ENCODE data around the gene NSUN2. TPM values are rescaled to one million over a fixed set of nuclear protein-coding genes. Genes with fewer than 3 reads are reported as not detected.

Gene NSUN2
- total and polyA plus RNA-seq, 2 donors (not counting 3 experiments of a cell fraction or from before 2014, with no cell fraction given), result 53.7 to 73.0 TPM

DNA sequence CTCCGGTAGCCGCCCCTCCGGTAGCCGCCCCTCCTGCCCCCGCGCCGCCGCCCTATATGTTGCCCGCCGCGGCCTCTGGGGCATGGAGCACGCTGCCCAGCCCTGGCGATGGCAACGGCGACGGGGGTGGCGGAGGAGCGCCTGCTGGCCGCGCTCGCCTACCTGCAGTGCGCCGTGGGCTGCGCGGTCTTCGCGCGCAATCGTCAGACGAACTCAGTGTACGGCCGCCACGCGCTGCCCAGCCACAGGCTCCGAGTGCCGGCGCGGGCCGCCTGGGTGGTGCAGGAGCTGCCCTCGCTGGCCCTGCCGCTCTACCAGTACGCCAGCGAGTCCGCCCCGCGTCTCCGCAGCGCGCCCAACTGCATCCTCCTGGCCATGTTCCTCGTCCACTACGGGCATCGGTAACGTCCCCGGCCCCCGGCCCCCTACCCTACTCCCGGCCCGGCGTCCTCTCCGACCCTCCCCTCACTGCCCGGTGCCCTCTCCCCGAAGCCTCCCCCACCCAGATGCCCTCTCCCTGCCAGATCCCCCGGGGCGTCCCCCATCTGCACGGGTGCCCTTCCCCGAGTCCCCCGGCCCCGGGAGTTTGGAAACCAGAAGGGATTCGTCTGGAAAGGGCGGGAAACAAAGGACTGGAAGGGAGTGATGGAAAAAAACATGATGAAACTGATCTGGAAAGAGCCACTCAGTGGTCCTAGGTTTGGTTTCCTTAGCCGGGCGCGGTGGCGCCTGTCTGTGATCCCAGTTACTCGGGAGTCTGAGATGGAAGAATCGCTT lies 813 bp upstream of the NSUN2 start:
- peak; percentile 21 for FAIRE-seq
- Histone ChIP-seq H3K27me3 (ENCODE audit: control insufficient read depth in 2 of 2, insufficient read depth in 2 of 2, low read length in 2 of 2) (no peaks in the 10 kb centered on the region), H3K4me1 (ENCODE audit: control insufficient read depth, extremely low read depth, insufficient read depth, low read length) (peaks cover 19% of the 10 kb centered on the region), H3K9me1 (replicated peaks; ENCODE audit: control insufficient read depth, extremely low read depth, insufficient read depth, low read length) (no peaks in the 10 kb centered on the region), H3K4me3 (replicated peaks in 1 of 3; ENCODE audit: insufficient read depth in 1 of 3, low read depth in 1 of 3, low read length in 3 of 3) (peak overlapping the region; percentile 74 to 90 (median 79)), H2AFZ (ENCODE audit: low read depth, low read length) (peak overlapping the region; percentile 90), H4K20me1 (replicated peaks; ENCODE audit: control insufficient read depth, extremely low read depth, insufficient read depth, low read length) (peaks cover 2% of the 10 kb centered on the region), H3K36me3 (ENCODE audit: control insufficient read depth in 2 of 2, extremely low read depth in 1 of 2, insufficient read depth in 2 of 2, low read length in 2 of 2) (peaks cover 5 to 18% of the 10 kb centered on the region in 2 experiments), H3K9me3 (replicated peaks; ENCODE audit: control insufficient read depth, insufficient read depth, low read length) (no peaks in the 10 kb centered on the region), H3K4me2 (ENCODE audit: insufficient read depth, low read length) (peak overlapping the region; percentile 45), H3K27ac (ENCODE audit: insufficient read depth, low read depth, low read length) (no peak overlapping the region), H3K79me2 (ENCODE audit: control insufficient read depth, insufficient read depth, low read length) (peaks cover 55% of the 10 kb centered on the region), H3K9ac (replicated peaks; ENCODE audit: extremely low read depth, insufficient read depth, low read length) (peak overlapping the region; percentile 97)
- ChIA-PET CTCF (interaction anchor here (1.0 to 4.6 kb wide), 7 partner anchors 9 to 111 kb away, joined by 3 to 59 read pairs (median 5); partner anchors contain the start of gene TENT4A), POLR2A (interaction anchor here (0.7 to 2.0 kb wide), 6 partner anchors 9 to 99 kb away, joined by 3 to 9 read pairs (median 3); partner anchors contain the start of gene TENT4A)
- intact Hi-C loops (cut with micrococcal nuclease), result loop anchor here (1.0 to 2.0 kb wide), 5 partner anchors 79 to 255 kb away; partner anchors contain the start of gene MED10
- dilution Hi-C loops (cut with MboI; ENCODE audit: extremely low pct_ligation_motif_present, low sequenced_read_pairs), result loop anchor here (25.0 kb wide), 1 partner anchor 104 kb away; no protein-coding TSS in a partner anchor
- TF ChIP-seq MAX (IDR thresholded peaks at IDR 0.05; ENCODE audit: insufficient read depth, insufficient read length) (peak; percentile 39), POLR2A (IDR thresholded peaks at IDR 0.05; ENCODE audit: low read depth, low read length) (no peak)
- no peak for DNase-seq (ENCODE audit: low read depth, low spot score)
- no TSS peak for BruUV-seq (replicated peaks)

DNA sequence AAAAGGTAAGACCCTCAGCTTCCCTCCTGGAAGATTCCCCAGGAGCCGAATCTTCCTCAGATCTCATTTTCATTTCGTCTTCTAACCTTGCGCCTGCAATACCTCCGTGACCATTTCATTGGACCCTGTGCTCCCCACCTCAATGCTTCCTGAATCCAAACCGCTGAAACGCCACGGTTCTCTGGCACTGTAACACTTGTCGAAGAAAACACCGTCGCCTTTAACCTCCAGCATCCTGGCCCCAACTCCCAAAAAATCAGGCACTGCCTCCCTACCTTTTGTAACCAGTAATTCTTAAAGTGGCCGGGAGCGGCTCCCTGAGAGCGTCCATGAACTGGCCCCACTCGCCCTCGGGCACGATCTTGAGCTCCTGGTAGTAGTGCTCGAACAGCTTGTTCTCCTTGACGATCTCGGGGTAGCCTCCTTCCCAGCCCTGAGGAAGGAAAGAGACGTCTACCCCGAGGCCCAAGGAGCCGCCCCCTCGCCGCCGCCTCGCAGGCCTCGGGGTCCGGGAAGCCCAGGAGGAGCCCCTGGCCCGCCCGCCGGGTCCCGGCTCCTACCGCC lies 438 bp downstream of the NSUN2 start:
- H3K9me1 ChIP-seq (replicated peaks; ENCODE audit: control insufficient read depth, extremely low read depth, insufficient read depth, low read length), result no peaks in the 10 kb centered on the region
- no peaks in the 10 kb centered on the region for H3K9me3 ChIP-seq (replicated peaks; ENCODE audit: control insufficient read depth, insufficient read depth, low read length)
- peak overlapping the region; percentile 55 to 79 (median 75) for H3K4me3 ChIP-seq (replicated peaks in 1 of 3; ENCODE audit: insufficient read depth in 1 of 3, low read depth in 1 of 3, low read length in 3 of 3)
- peak overlapping the region; percentile 90 for H2AFZ ChIP-seq (ENCODE audit: low read depth, low read length)
- POLR2A ChIA-PET, result interaction anchor here (1.0 to 2.0 kb wide), 5 partner anchors 8 to 101 kb away, joined by 3 to 9 read pairs (median 3); partner anchors contain the start of gene TENT4A
- peak; percentile 4 for FAIRE-seq
- TF ChIP-seq JUN (IDR thresholded peaks at IDR 0.05; ENCODE audit: borderline replicate concordance, insufficient read depth, insufficient read length, low read depth), result no peak
- TF ChIP-seq CTCF (IDR thresholded peaks at IDR 0.05; ENCODE audit: extremely low read depth in 1 of 2, insufficient read depth in 1 of 2, low read depth in 1 of 2, low read length in 2 of 2), result peak in 1 of 2 donors; percentile 9
- H4K20me1 ChIP-seq (replicated peaks; ENCODE audit: control insufficient read depth, extremely low read depth, insufficient read depth, low read length), result peaks cover 2% of the 10 kb centered on the region
- CTCF ChIA-PET, result interaction anchor here (1.0 to 4.6 kb wide), 7 partner anchors 14 to 113 kb away, joined by 3 to 59 read pairs (median 5); partner anchors contain the start of gene TENT4A
- peaks cover 19% of the 10 kb centered on the region for H3K4me1 ChIP-seq (ENCODE audit: control insufficient read depth, extremely low read depth, insufficient read depth, low read length)
- H3K27ac ChIP-seq (ENCODE audit: insufficient read depth, low read depth, low read length), result peak overlapping the region; percentile 99
- H3K4me2 ChIP-seq (ENCODE audit: insufficient read depth, low read length), result peak overlapping the region; percentile 87
- peaks cover 5 to 18% of the 10 kb centered on the region in 2 experiments for H3K36me3 ChIP-seq (ENCODE audit: control insufficient read depth in 2 of 2, extremely low read depth in 1 of 2, insufficient read depth in 2 of 2, low read length in 2 of 2)
- dilution Hi-C loops (cut with MboI; ENCODE audit: extremely low pct_ligation_motif_present, low sequenced_read_pairs), result loop anchor here (25.0 kb wide), 1 partner anchor 105 kb away; no protein-coding TSS in a partner anchor
- H3K27me3 ChIP-seq (ENCODE audit: control insufficient read depth in 2 of 2, insufficient read depth in 2 of 2, low read length in 2 of 2), result no peaks in the 10 kb centered on the region
- H3K9ac ChIP-seq (replicated peaks; ENCODE audit: extremely low read depth, insufficient read depth, low read length), result peak overlapping the region; percentile 97
- BruUV-seq (replicated peaks), result no TSS peak
- H3K79me2 ChIP-seq (ENCODE audit: control insufficient read depth, insufficient read depth, low read length), result peaks cover 67% of the 10 kb centered on the region
- DNase-seq (ENCODE audit: low read depth, low spot score), result no peak
- intact Hi-C loops (cut with micrococcal nuclease), result loop anchor here (2.0 kb wide), 2 partner anchors 210 to 254 kb away; partner anchors contain the start of gene MED10
